HepG2 (cell line): ENCODE results near the gene DACT2. TPM values are rescaled to one million over a fixed set of nuclear protein-coding genes. Genes with fewer than 3 reads are reported as not detected.

Experiments used
- BORCS8-MEF2B ChIP-seq: sonication (generic); formaldehyde crosslinking; IDR thresholded peaks from 2 replicates; pipeline ENCODE4 v1.8.0; 2022; ENCODE audit warnings: mild to moderate bottlenecking, missing genetic modification reagents
- MAZ ChIP-seq, 2 experiments: sonication (generic) in 1 of 2; formaldehyde crosslinking in 1 of 2; IDR thresholded peaks; 2 replicates each; pipeline versions ENCODE4 v1.5.0 to v1.6.1; 2012 to 2020; ENCODE audit warnings: low read depth in 2 of 2, mild to moderate bottlenecking in 2 of 2, borderline replicate concordance in 1 of 2, improper control_type of control experiment in 1 of 2, low read length in 1 of 2, missing genetic modification reagents in 1 of 2, moderate library complexity in 1 of 2
- MBNL3 ChIP-seq: fragments of 250-450 bp; sonication (Bioruptor Pico); conservative IDR thresholded peaks from 2 replicates; pipeline ENCODE4 v1.8.0; 2022; ENCODE audit warnings: mild to moderate bottlenecking, inconsistent platforms
- PATZ1 ChIP-seq: sonication (generic); formaldehyde crosslinking; IDR thresholded peaks from 2 replicates; pipeline ENCODE4 v1.4.0; 2020; ENCODE audit warnings: missing genetic modification reagents
- ZBED4 ChIP-seq: sonication (generic); formaldehyde crosslinking; IDR thresholded peaks from 2 replicates; pipeline ENCODE4 v1.4.0; 2020; ENCODE audit warnings: missing genetic modification reagents, borderline replicate concordance
- ZBTB46 ChIP-seq: sonication (generic); formaldehyde crosslinking; IDR thresholded peaks from 2 replicates; pipeline ENCODE4 v1.4.0; 2020; ENCODE audit warnings: mild to moderate bottlenecking, missing genetic modification reagents, borderline replicate concordance
- ZNF138 ChIP-seq: sonication (generic); formaldehyde crosslinking; IDR thresholded peaks from 2 replicates; pipeline ENCODE4 v1.5.0; 2020; ENCODE audit warnings: mild to moderate bottlenecking, low read depth, missing genetic modification reagents
- ZNF224 ChIP-seq: sonication (generic); formaldehyde crosslinking; IDR thresholded peaks from 2 replicates; pipeline ENCODE4 v1.5.0; 2020; ENCODE audit warnings: mild to moderate bottlenecking, missing genetic modification reagents
- ZNF615 ChIP-seq: sonication (generic); formaldehyde crosslinking; IDR thresholded peaks from 2 replicates; pipeline ENCODE4 v1.5.0; 2020; ENCODE audit warnings: mild to moderate bottlenecking, missing genetic modification reagents, borderline replicate concordance
- ZNF687 ChIP-seq: sonication (generic); formaldehyde crosslinking; IDR thresholded peaks from 2 replicates; pipeline ENCODE4 v1.5.1; 2020; ENCODE audit warnings: mild to moderate bottlenecking, missing genetic modification reagents, moderate library complexity
- ZNF792 ChIP-seq: IDR thresholded peaks from 2 replicates; pipeline ENCODE4 v1.6.1; 2016
- polyA plus RNA-seq, 8 experiments: library from polyadenylated mRNA; depleted of rRNA in 3 of 8; stranded (reverse) in 7 of 8; unstranded in 1 of 8; fragments of >200 nt; fragmentation: Illumina TruSeq in 4 of 8; extraction: Trizol in 4 of 8; gene quantifications; 2 replicates each; pipeline versions ENCODE4 v1.2.1 to v1.2.3, GENCODE V29; 2011 to 2016; ENCODE audit warnings: low read depth in 4 of 8, missing spikeins in 1 of 8, mixed read lengths in 1 of 8; ENCODE audit not compliant: insufficient read depth in 1 of 8
- total RNA-seq, 5 experiments: library from RNA; depleted of rRNA; stranded (reverse); fragments of >200 nt; fragmentation: Illumina TruSeq; extraction: Trizol; gene quantifications; 2 replicates each; pipeline ENCODE4 v1.2.3, GENCODE V29; 2016; ENCODE audit warnings: low read depth in 1 of 5
- TF ChIP-seq, protein P1 (sequence below): sonication (generic); formaldehyde crosslinking; IDR thresholded peaks from 2 replicates; pipeline ENCODE4 v1.4.0; 2020; ENCODE audit warnings: mild to moderate bottlenecking, missing genetic modification reagents

DACT2 gene
- total and polyA plus RNA-seq, 2 of the 13 experiments (the other 11 are each of a cell fraction or from before 2014, with no cell fraction given): 0.15 TPM; not detected in 1

DNA sequence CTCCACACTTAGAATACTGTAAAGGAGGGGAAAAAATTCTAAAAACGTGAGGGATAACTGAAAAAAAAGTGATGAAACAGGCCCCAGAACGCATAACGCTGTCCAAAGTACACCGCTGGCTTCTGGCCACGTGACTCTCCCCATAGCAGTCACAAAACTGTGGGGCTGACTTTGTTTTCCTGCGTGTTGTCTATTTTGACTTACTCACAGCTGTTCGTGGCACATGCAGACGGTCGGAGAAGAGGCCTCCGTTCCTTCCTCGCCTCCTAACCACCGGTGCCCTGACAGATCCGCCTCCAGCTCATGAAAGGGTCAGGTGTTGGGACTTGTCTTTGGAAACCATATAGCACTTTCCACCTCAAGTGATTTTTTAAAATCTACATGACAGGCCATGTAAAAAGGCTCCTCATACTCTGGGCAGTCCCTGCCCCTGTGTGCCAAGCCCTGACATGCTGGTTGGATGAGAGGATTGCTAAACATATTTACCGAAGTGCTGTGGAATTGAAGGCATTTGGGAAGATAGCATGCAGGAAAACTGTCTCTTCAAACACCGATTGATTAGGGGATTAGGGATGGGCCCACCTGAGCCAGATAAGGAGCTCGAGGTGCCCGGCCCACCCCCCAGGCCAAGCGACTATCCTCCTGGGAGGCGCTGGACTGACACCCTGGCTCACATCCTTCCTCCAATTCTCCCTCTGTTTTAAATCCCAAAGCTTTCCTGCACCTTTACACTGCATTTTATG, 54.8 kb downstream of the DACT2 start (continued):
- no peak for TF ChIP-seq MAZ (IDR thresholded peaks at IDR 0.05; ENCODE audit: borderline replicate concordance, low read depth, low read length)
- TF ChIP-seq MAZ (CRISPR knock-in tag; IDR thresholded peaks at IDR 0.05; ENCODE audit: low read depth): no peak
- TF ChIP-seq PATZ1 (CRISPR knock-in tag): peak; percentile 60
- TF ChIP-seq ZNF615 (CRISPR knock-in tag): no peak
- no peak for TF ChIP-seq MBNL3 (CRISPR knock-in tag)
- TF ChIP-seq BORCS8-MEF2B: no peak; the same call in 1 of the 2 replicates
- TF ChIP-seq ZNF687 (CRISPR knock-in tag): peak; percentile 54
- TF ChIP-seq ZBTB46 (CRISPR knock-in tag): no peak
- TF ChIP-seq, protein P1, sequence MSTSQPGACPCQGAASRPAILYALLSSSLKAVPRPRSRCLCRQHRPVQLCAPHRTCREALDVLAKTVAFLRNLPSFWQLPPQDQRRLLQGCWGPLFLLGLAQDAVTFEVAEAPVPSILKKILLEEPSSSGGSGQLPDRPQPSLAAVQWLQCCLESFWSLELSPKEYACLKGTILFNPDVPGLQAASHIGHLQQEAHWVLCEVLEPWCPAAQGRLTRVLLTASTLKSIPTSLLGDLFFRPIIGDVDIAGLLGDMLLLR (CRISPR knock-in tag): no peak
- peak; percentile 55; the same call in 1 of the 2 replicates for TF ChIP-seq ZNF792 (CRISPR knock-in tag)
- no peak for TF ChIP-seq ZBED4 (CRISPR knock-in tag)
- peak; percentile 58; the same call in 1 of the 2 replicates for TF ChIP-seq ZNF224 (CRISPR knock-in tag)
- TF ChIP-seq ZNF138 (CRISPR knock-in tag): no peak
